ENCODE results near the gene DOHH.

The DOHH gene

GRCh38 chr19:3528539-3529211 is 28.2 kb upstream of the DOHH start:
- no peak overlapping the region for H3K4me3 ChIP-seq (ENCODE audit: low read depth, low read length)
- TF ChIP-seq CTCF (IDR thresholded peaks at IDR 0.05; ENCODE audit: control insufficient read depth, extremely low read depth, insufficient read depth), result no peak
- no peak for DNase-seq (ENCODE audit: low read depth)

- H3K4me3 ChIP-seq (ENCODE audit: low read depth, low read length), result no peak overlapping the region
- no peak for DNase-seq (ENCODE audit: low read depth)
- no peak for TF ChIP-seq CTCF (IDR thresholded peaks at IDR 0.05; ENCODE audit: control insufficient read depth, extremely low read depth, insufficient read depth)
Measured at GRCh38 chr19:3528080-3528479, 27.6 kb upstream of the DOHH start.

- H3K4me3 ChIP-seq (ENCODE audit: low read depth, low read length), result no peak overlapping the region
Measured at GRCh38 chr19:3527238-3527910, 26.9 kb upstream of the DOHH start.

GRCh38 chr19:3526507-3527237 is 26.2 kb upstream of the DOHH start:
- peak; percentile 9; the same call in 1 of the 2 replicates for TF ChIP-seq CTCF (IDR thresholded peaks at IDR 0.05; ENCODE audit: control insufficient read depth, extremely low read depth, insufficient read depth)
- no peak overlapping the region for H3K4me3 ChIP-seq (ENCODE audit: low read depth, low read length)
- DNase-seq (ENCODE audit: low read depth), result no peak

More at GRCh38 chr19:3527238-3527910, 26.9 kb upstream of the DOHH start:
- no peak for TF ChIP-seq CTCF (IDR thresholded peaks at IDR 0.05; ENCODE audit: control insufficient read depth, extremely low read depth, insufficient read depth)
- no peak for DNase-seq (ENCODE audit: low read depth)

- H3K4me3 ChIP-seq (ENCODE audit: low read depth, low read length), result no peak overlapping the region
- no peak for TF ChIP-seq CTCF (IDR thresholded peaks at IDR 0.05; ENCODE audit: control insufficient read depth, extremely low read depth, insufficient read depth)
- no peak for DNase-seq (ENCODE audit: low read depth)
Measured at GRCh38 chr19:3524904-3525451, 24.5 kb upstream of the DOHH start.

GRCh38 chr19:3524078-3524842 is 23.8 kb upstream of the DOHH start:
- H3K4me3 ChIP-seq (ENCODE audit: low read depth, low read length), result no peak overlapping the region
- no peak for TF ChIP-seq CTCF (IDR thresholded peaks at IDR 0.05; ENCODE audit: control insufficient read depth, extremely low read depth, insufficient read depth)
- DNase-seq (ENCODE audit: low read depth), result no peak

Measured in LNCaP clone FGC (cell line).